MG63 (cell line): ENCODE data around the gene TXK. TPM values are rescaled to one million over a fixed set of nuclear protein-coding genes. Genes with fewer than 3 reads are reported as not detected.
"Not testable (repeated sequence)": the region's sequence is repeated elsewhere in the genome, so short reads cannot be mapped to it uniquely, and the experiment has no call there.

ENCODE experiments used
- DNase-seq: peaks from one replicate; pipeline ENCODE4 v3.0.0-alpha.2; 2020
- H3K27me3 ChIP-seq: fragments of 250-450 bp; sonication (Bioruptor Pico); 2 replicates; pipeline ENCODE4 v1.5.1; 2020; ENCODE audit warnings: mild to moderate bottlenecking, moderate library complexity
- H3K36me3 ChIP-seq: fragments of 250-450 bp; sonication (Bioruptor Pico); 2 replicates; pipeline ENCODE4 v1.5.1; 2020; ENCODE audit warnings: mild to moderate bottlenecking, moderate library complexity
- H3K4me3 ChIP-seq: fragments of 250-450 bp; sonication (Bioruptor Pico); 2 replicates; pipeline ENCODE4 v1.5.1; 2020; ENCODE audit warnings: mild to moderate bottlenecking, moderate library complexity
- H3K9me3 ChIP-seq: fragments of 250-450 bp; sonication (Bioruptor Pico); 2 replicates; pipeline ENCODE4 v1.5.1; 2020; ENCODE audit warnings: mild to moderate bottlenecking, moderate library complexity
- total RNA-seq: library from RNA; depleted of rRNA; stranded (reverse); fragments of >200 nt; shearing (Covaris generic); gene quantifications from 2 replicates; pipeline ENCODE4 v1.2.3, GENCODE V29; 2014; ENCODE audit warnings: low replicate concordance; rRNA removed

Gene TXK
- total RNA-seq, result not detected in 2 replicates

GRCh38 chr4:48134081-48134480 lies at the start of gene TXK:
TSS of gene TXK (minus strand) at chr4:48134250. CDS start at chr4:48134170, 80 bp downstream.
- Histone ChIP-seq H3K4me3 (no peak within 1 kb of the TSS), H3K9me3 (no peaks in the 10 kb centered on the region), H3K27me3 (no peaks in the 10 kb centered on the region), H3K36me3 (no peaks in the 10 kb centered on the region)
- no peak for DNase-seq

- DNase-seq, result no peak
- H3K9me3 ChIP-seq, result no peaks in the 10 kb centered on the region
- H3K27me3 ChIP-seq, result no peaks in the 10 kb centered on the region
- H3K4me3 ChIP-seq, result no peak overlapping the region
- no peaks in the 10 kb centered on the region for H3K36me3 ChIP-seq
These were observed 46.2 kb upstream of the TXK start for GRCh38 chr4:48180234-48180633.

- Histone ChIP-seq H3K4me3 (no peak overlapping the region), H3K36me3 (no peaks in the 10 kb centered on the region), H3K9me3 (no peaks in the 10 kb centered on the region), H3K27me3 (no peaks in the 10 kb centered on the region)
- no peak for DNase-seq
These were observed 44.9 kb upstream of the TXK start for GRCh38 chr4:48178931-48179330.

- Histone ChIP-seq H3K27me3 (no peaks in the 10 kb centered on the region), H3K9me3 (no peaks in the 10 kb centered on the region), H3K4me3 (no peak overlapping the region), H3K36me3 (no peaks in the 10 kb centered on the region)
- DNase-seq, result no peak
These were observed 41.8 kb upstream of the TXK start for GRCh38 chr4:48175806-48176205.

GRCh38 chr4:48175328-48175727 lies 41.3 kb upstream of the TXK start:
- DNase-seq, result no peak
- Histone ChIP-seq H3K27me3 (no peaks in the 10 kb centered on the region), H3K9me3 (no peaks in the 10 kb centered on the region), H3K36me3 (no peaks in the 10 kb centered on the region), H3K4me3 (no peak overlapping the region)

- no peaks in the 10 kb centered on the region for H3K27me3 ChIP-seq
- H3K4me3 ChIP-seq, result no peak overlapping the region
- H3K36me3 ChIP-seq, result no peaks in the 10 kb centered on the region
- no peaks in the 10 kb centered on the region; the same call in 1 of the 2 replicates for H3K9me3 ChIP-seq
- peak; percentile 69 for DNase-seq
These were observed 39.3 kb upstream of the TXK start for GRCh38 chr4:48173056-48173991.

GRCh38 chr4:48172651-48173050 lies 38.6 kb upstream of the TXK start:
- Histone ChIP-seq H3K36me3 (no peaks in the 10 kb centered on the region; the same call in 1 of the 2 replicates), H3K9me3 (no peaks in the 10 kb centered on the region; the same call in 1 of the 2 replicates), H3K27me3 (no peaks in the 10 kb centered on the region), H3K4me3 (no peak overlapping the region)
- no peak for DNase-seq

- Histone ChIP-seq H3K4me3 (no peak overlapping the region), H3K27me3 (no peaks in the 10 kb centered on the region), H3K36me3 (no peaks in the 10 kb centered on the region; the same call in 1 of the 2 replicates), H3K9me3 (no peaks in the 10 kb centered on the region; the same call in 1 of the 2 replicates)
- DNase-seq, result no peak
These were observed 35.6 kb upstream of the TXK start for GRCh38 chr4:48169636-48170035.

- no peak for DNase-seq
- H3K9me3 ChIP-seq, result no peaks in the 10 kb centered on the region; the same call in 1 of the 2 replicates
- no peaks in the 10 kb centered on the region for H3K27me3 ChIP-seq
- H3K4me3 ChIP-seq, result no peak overlapping the region
- H3K36me3 ChIP-seq, result no peaks in the 10 kb centered on the region; the same call in 1 of the 2 replicates
These were observed 33.7 kb upstream of the TXK start for GRCh38 chr4:48167538-48168263.

- not testable (repeated sequence) for H3K9me3 ChIP-seq, H3K27me3 ChIP-seq, H3K4me3 ChIP-seq, H3K36me3 ChIP-seq, DNase-seq
These were observed 30.5 kb upstream of the TXK start for GRCh38 chr4:48164561-48164960.

- no peaks in the 10 kb centered on the region; the same call in 1 of the 2 replicates for H3K9me3 ChIP-seq
- no peak for DNase-seq
- no peaks in the 10 kb centered on the region for H3K27me3 ChIP-seq
- no peaks in the 10 kb centered on the region; the same call in 1 of the 2 replicates for H3K36me3 ChIP-seq
- H3K4me3 ChIP-seq, result no peak overlapping the region
These were observed 29.7 kb upstream of the TXK start for GRCh38 chr4:48163746-48164145.

- DNase-seq, result peak; percentile 6
- no peaks in the 10 kb centered on the region for H3K36me3 ChIP-seq
- H3K4me3 ChIP-seq, result no peak overlapping the region
- H3K27me3 ChIP-seq, result no peaks in the 10 kb centered on the region
- no peaks in the 10 kb centered on the region for H3K9me3 ChIP-seq
These were observed 28.1 kb upstream of the TXK start for GRCh38 chr4:48162162-48162561.

GRCh38 chr4:48157271-48157670 lies 23.2 kb upstream of the TXK start:
- DNase-seq, result no peak
- no peak overlapping the region for H3K4me3 ChIP-seq
- H3K36me3 ChIP-seq, result no peaks in the 10 kb centered on the region
- H3K27me3 ChIP-seq, result no peaks in the 10 kb centered on the region
- H3K9me3 ChIP-seq, result no peaks in the 10 kb centered on the region

GRCh38 chr4:48156423-48156822 lies 22.4 kb upstream of the TXK start:
- Histone ChIP-seq H3K9me3 (no peaks in the 10 kb centered on the region), H3K4me3 (no peak overlapping the region), H3K27me3 (no peaks in the 10 kb centered on the region), H3K36me3 (no peaks in the 10 kb centered on the region)
- no peak for DNase-seq

- DNase-seq, result no peak
- Histone ChIP-seq H3K27me3 (no peaks in the 10 kb centered on the region), H3K4me3 (no peak overlapping the region), H3K36me3 (no peaks in the 10 kb centered on the region), H3K9me3 (no peaks in the 10 kb centered on the region)
These were observed 19.9 kb upstream of the TXK start for GRCh38 chr4:48153791-48154550.

GRCh38 chr4:48152259-48152658 lies 18.2 kb upstream of the TXK start:
- Histone ChIP-seq H3K4me3 (no peak overlapping the region), H3K27me3 (no peaks in the 10 kb centered on the region), H3K9me3 (no peaks in the 10 kb centered on the region), H3K36me3 (no peaks in the 10 kb centered on the region)
- DNase-seq, result no peak
